H9 (cell line): ENCODE data around the gene QPRT. TPM values are rescaled to one million over a fixed set of nuclear protein-coding genes. Genes with fewer than 3 reads are reported as not detected.

Source experiments
- DNase-seq: peaks from one replicate; pipeline ENCODE4 v3.0.0-alpha.2; 2017
- H2AFZ ChIP-seq: one replicate; pipeline ENCODE4 v1.6.1; 2013; ENCODE audit warnings: mild to moderate bottlenecking, low read length, control low read depth, moderate library complexity
- H2AK5ac ChIP-seq: 2 replicates; pipeline ENCODE4 v1.6.1; 2013; ENCODE audit warnings: low read length, control low read depth, mixed read lengths; ENCODE audit not compliant: insufficient read length
- H2BK120ac ChIP-seq: one replicate; pipeline ENCODE4 v1.6.1; 2013; ENCODE audit warnings: low read depth, mild to moderate bottlenecking, low read length, control low read depth, inconsistent platforms; ENCODE audit not compliant: poor library complexity, severe bottlenecking
- H2BK12ac ChIP-seq: 2 replicates; pipeline ENCODE4 v1.6.1; 2013; ENCODE audit warnings: low read length, control low read depth, mixed read lengths, low read depth; ENCODE audit not compliant: insufficient read length
- H2BK15ac ChIP-seq: 2 replicates; pipeline ENCODE4 v1.6.1; 2013; ENCODE audit warnings: low read depth, low read length, control low read depth
- H2BK20ac ChIP-seq: one replicate; pipeline ENCODE4 v1.6.1; 2013; ENCODE audit warnings: low read depth, mild to moderate bottlenecking, low read length, control low read depth, inconsistent platforms; ENCODE audit not compliant: poor library complexity, severe bottlenecking
- H2BK5ac ChIP-seq: 2 replicates; pipeline ENCODE4 v1.6.1; 2013; ENCODE audit warnings: low read length, control low read depth, mixed read lengths; ENCODE audit not compliant: insufficient read length
- H3K14ac ChIP-seq: 2 replicates; pipeline ENCODE4 v1.6.1; 2013; ENCODE audit warnings: low read length, control low read depth; ENCODE audit not compliant: insufficient read depth
- H3K18ac ChIP-seq: 2 replicates; pipeline ENCODE4 v1.6.1; 2013; ENCODE audit warnings: low read depth, mild to moderate bottlenecking, mixed read lengths, low read length, control low read depth; ENCODE audit not compliant: insufficient read length
- H3K23ac ChIP-seq: 2 replicates; pipeline ENCODE4 v1.6.1; 2013; ENCODE audit warnings: low read length, control low read depth, mixed read lengths, low read depth; ENCODE audit not compliant: insufficient read length
- H3K23me2 ChIP-seq: 2 replicates; pipeline ENCODE4 v1.6.1; 2013; ENCODE audit warnings: low read depth, mild to moderate bottlenecking, mixed read lengths, low read length, control low read depth; ENCODE audit not compliant: insufficient read length, poor library complexity, severe bottlenecking
- H3K27ac ChIP-seq: 2 replicates; pipeline ENCODE4 v1.5.1; 2013; ENCODE audit warnings: low read length, control low read depth, mixed read lengths, low read depth; ENCODE audit not compliant: insufficient read length
- H3K27me3 ChIP-seq: 2 replicates; pipeline ENCODE4 v1.6.1; 2013; ENCODE audit warnings: low read length, control low read depth, inconsistent platforms; ENCODE audit not compliant: insufficient read depth
- H3K4ac ChIP-seq: 2 replicates; pipeline ENCODE4 v1.6.1; 2013; ENCODE audit warnings: low read depth, mild to moderate bottlenecking, control low read depth, inconsistent platforms, low read length, moderate library complexity
- H3K4me1 ChIP-seq: 2 replicates; pipeline ENCODE4 v1.6.1; 2013; ENCODE audit warnings: low read length, control low read depth, inconsistent platforms; ENCODE audit not compliant: insufficient read depth
- H3K4me2 ChIP-seq: 2 replicates; pipeline ENCODE4 v1.6.1; 2013; ENCODE audit warnings: low read length, control low read depth, mixed read lengths; ENCODE audit not compliant: insufficient read length, insufficient read depth
- H3K56ac ChIP-seq: 2 replicates; pipeline ENCODE4 v1.6.1; 2013; ENCODE audit warnings: low read depth, mild to moderate bottlenecking, mixed read lengths, low read length, control low read depth; ENCODE audit not compliant: insufficient read length
- H3K79me1 ChIP-seq: 2 replicates; pipeline ENCODE4 v1.6.1; 2013; ENCODE audit warnings: low read depth, mild to moderate bottlenecking, moderate library complexity, low read length, control low read depth, inconsistent platforms; ENCODE audit not compliant: insufficient read depth, poor library complexity, severe bottlenecking
- H3K79me2 ChIP-seq: 2 replicates; pipeline ENCODE4 v1.6.1; 2013; ENCODE audit warnings: low read length, control low read depth, inconsistent platforms; ENCODE audit not compliant: insufficient read depth
- H3K9ac ChIP-seq: 2 replicates; pipeline ENCODE4 v1.6.1; 2013; ENCODE audit warnings: low read length, control low read depth, mixed read lengths; ENCODE audit not compliant: insufficient read length; ENCODE audit errors: extremely low read depth
- H3K9me3 ChIP-seq: one replicate; pipeline ENCODE4 v1.6.1; 2013; ENCODE audit warnings: low read depth, low read length, inconsistent platforms; ENCODE audit not compliant: control insufficient read depth
- H3T11ph ChIP-seq: one replicate; pipeline ENCODE4 v1.6.1; 2013; ENCODE audit warnings: mild to moderate bottlenecking, low read length, control low read depth, inconsistent platforms
- H4K20me1 ChIP-seq: one replicate; pipeline ENCODE4 v1.6.1; 2013; ENCODE audit not compliant: control insufficient read depth, insufficient read length, insufficient read depth
- H4K5ac ChIP-seq: 2 replicates; pipeline ENCODE4 v1.6.1; 2013; ENCODE audit warnings: low read depth, mild to moderate bottlenecking, mixed read lengths, low read length, control low read depth; ENCODE audit not compliant: insufficient read length
- H4K8ac ChIP-seq: replicated peaks from 2 replicates; pipeline ENCODE4 v1.6.1; 2013; ENCODE audit warnings: low read length, control low read depth, mixed read lengths, low read depth; ENCODE audit not compliant: insufficient read length
- H4K91ac ChIP-seq: 2 replicates; pipeline ENCODE4 v1.6.1; 2013; ENCODE audit warnings: low read depth, mild to moderate bottlenecking, moderate library complexity, mixed read lengths, low read length, control low read depth; ENCODE audit not compliant: insufficient read length
- H3K27ac Mint-ChIP-seq, 3 experiments: 2 replicates in 2 of 3; 3 replicates in 1 of 3; pipeline ENCODE4 v1.8.0; 2020 to 2021; ENCODE audit warnings: mixed read lengths in 3 of 3, mild to moderate bottlenecking in 1 of 3, moderate library complexity in 1 of 3
- H3K27me3 Mint-ChIP-seq: 2 replicates; pipeline ENCODE4 v1.8.0; 2021; ENCODE audit warnings: low read depth, mild to moderate bottlenecking, moderate library complexity, mixed read lengths
- H3K36me3 Mint-ChIP-seq, 3 experiments: 2 replicates in 2 of 3; 3 replicates in 1 of 3; pipeline ENCODE4 v1.8.0; 2020 to 2021; ENCODE audit warnings: low read depth in 3 of 3, mixed read lengths in 3 of 3; ENCODE audit not compliant: insufficient read depth in 1 of 3
- H3K4me1 Mint-ChIP-seq, 2 experiments: 2 replicates each; pipeline ENCODE4 v1.8.0; 2020; ENCODE audit warnings: mixed read lengths in 2 of 2
- H3K4me3 Mint-ChIP-seq, 2 experiments: 2 replicates in 1 of 2; 3 replicates in 1 of 2; pipeline ENCODE4 v1.8.0; 2020 to 2021; ENCODE audit warnings: mild to moderate bottlenecking in 2 of 2, mixed read lengths in 2 of 2, moderate library complexity in 1 of 2
- H3K9me3 Mint-ChIP-seq, 2 experiments: 2 replicates in 1 of 2; 3 replicates in 1 of 2; pipeline ENCODE4 v1.8.0; 2020; ENCODE audit warnings: mild to moderate bottlenecking in 2 of 2, mixed read lengths in 2 of 2, moderate library complexity in 1 of 2
- CTCF ChIP-seq: fragments of 200-600 bp; sonication (generic); conservative IDR thresholded peaks from 3 replicates; pipeline ENCODE4 v1.8.0; 2021; ENCODE audit warnings: antibody characterized with exemption, mild to moderate bottlenecking
- WGBS: extraction: QIAGEN DNeasy Blood & Tissue Kit; methylation state at CpG from one replicate; pipeline ENCODE4 v1.1.7; 2013; ENCODE audit warnings: missing lambda C conversion rate, low lambda C conversion rate, mixed read lengths; ENCODE audit not compliant: insufficient read length; ENCODE audit errors: extremely low coverage; 5-methylcytosine and 5-hydroxymethylcytosine counted together
- total RNA-seq: library from RNA; stranded (reverse); gene quantifications from 2 replicates; pipeline ENCODE4 v1.2.1, GENCODE V29; 2021

QPRT gene
- total RNA-seq, 1 experiment from 2014 or later: 107 TPM

DNA sequence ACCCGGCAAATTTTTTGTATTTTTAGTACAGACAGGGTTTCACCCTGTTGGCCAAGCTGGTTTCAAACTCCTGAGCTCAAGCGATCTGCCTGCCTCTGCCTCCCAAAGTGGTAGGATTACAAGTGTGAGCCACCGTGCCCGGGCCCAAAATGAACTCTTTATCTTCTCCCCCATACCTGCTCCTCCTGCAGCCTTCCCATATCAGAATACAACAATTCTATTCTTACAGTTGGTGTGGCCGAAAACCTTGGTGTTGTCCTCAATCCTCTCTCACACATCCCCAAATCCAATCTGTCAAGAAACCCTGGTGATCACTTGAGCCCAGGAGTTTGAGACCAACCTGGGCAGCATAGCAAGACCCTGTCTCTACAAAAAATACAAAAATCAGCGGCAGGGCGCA, 35.4 kb upstream of the QPRT start:
- no peak overlapping the region for H3K56ac ChIP-seq
- no peak overlapping the region for H3K4me2 ChIP-seq
- H3K23me2 ChIP-seq: no peaks in the 10 kb centered on the region
- no peak overlapping the region for H2BK20ac ChIP-seq
- WGBS: no CpG with 5 or more reads among the region's 7 CpGs
- H4K5ac ChIP-seq: no peak overlapping the region
- no peaks in the 10 kb centered on the region for H3K27me3 ChIP-seq
- no peaks in the 10 kb centered on the region for H4K20me1 ChIP-seq
- H2AFZ ChIP-seq: no peak overlapping the region
- Mint-ChIP-seq H3K27me3 (no peaks in the 10 kb centered on the region), H3K4me1 (peaks cover 2 to 4% of the 10 kb centered on the region in 2 experiments), H3K4me3 (no peak overlapping the region), H3K27ac (peak overlapping the region in 1 of 3 experiments; percentile 2; a peak in 1 of 7 replicates), H3K36me3 (no peaks in the 10 kb centered on the region), H3K9me3 (no peaks in the 10 kb centered on the region)
- H3K9ac ChIP-seq: no peak overlapping the region
- no peak overlapping the region for H2BK120ac ChIP-seq
- H3K27ac ChIP-seq: no peak overlapping the region
- no peak for DNase-seq
- TF ChIP-seq CTCF: no peak
- no peak overlapping the region for H2AK5ac ChIP-seq
- no peak overlapping the region for H4K8ac ChIP-seq
- no peak overlapping the region for H2BK15ac ChIP-seq
- no peaks in the 10 kb centered on the region for H3K79me2 ChIP-seq
- no peak overlapping the region for H2BK5ac ChIP-seq
- no peaks in the 10 kb centered on the region for H3K4me1 ChIP-seq
- H3T11ph ChIP-seq: no peak overlapping the region
- no peak overlapping the region for H3K4ac ChIP-seq
- no peak overlapping the region for H3K18ac ChIP-seq
- H3K9me3 ChIP-seq: no peaks in the 10 kb centered on the region
- H3K14ac ChIP-seq: no peak overlapping the region
- H4K91ac ChIP-seq: no peak overlapping the region
- no peak overlapping the region for H3K23ac ChIP-seq
- no peak overlapping the region for H2BK12ac ChIP-seq
- H3K79me1 ChIP-seq: no peaks in the 10 kb centered on the region
